SU-DHL-6 (cell line): Measurements from ENCODE around the gene FRAS1.

Source experiments
- H2AFZ ChIP-seq: fragments of 200-600 bp; sonication (generic); 2 replicates; pipeline ENCODE4 v1.6.1; 2014; ENCODE audit warnings: low read depth, mild to moderate bottlenecking, moderate library complexity, mixed read lengths, antibody characterized with exemption, low read length; ENCODE audit not compliant: severe bottlenecking
- H3F3A ChIP-seq: fragments of 200-600 bp; shearing (Covaris generic); 2 replicates; pipeline ENCODE4 v1.6.0; 2016; ENCODE audit warnings: antibody characterized with exemption, mild to moderate bottlenecking; ENCODE audit not compliant: insufficient read depth
- H3K27ac ChIP-seq: fragments of 200-600 bp; sonication (generic); 2 replicates; pipeline ENCODE4 v1.5.1; 2016; ENCODE audit warnings: low read depth, mild to moderate bottlenecking, low read length, moderate library complexity, mixed read lengths
- H3K27me3 ChIP-seq: fragments of 200-600 bp; sonication (generic), shearing (Covaris generic); 2 replicates; pipeline ENCODE4 v1.6.0; 2014; ENCODE audit warnings: mild to moderate bottlenecking, low read length
- H3K36me3 ChIP-seq: fragments of 200-600 bp; sonication (generic); 2 replicates; pipeline ENCODE4 v1.6.1; 2014; ENCODE audit warnings: mild to moderate bottlenecking, low read length, mixed read lengths
- H3K4me2 ChIP-seq: fragments of 300-600, 200-600 bp; shearing (Covaris generic), sonication (generic); 2 replicates; pipeline ENCODE4 v1.6.0; 2014; ENCODE audit warnings: low read length, low read depth, mild to moderate bottlenecking; ENCODE audit not compliant: poor library complexity, severe bottlenecking
- H3K4me3 ChIP-seq: fragments of 200-600 bp; sonication (generic); 2 replicates; pipeline ENCODE4 v1.5.1; 2014; ENCODE audit warnings: antibody characterized with exemption, low read length, mild to moderate bottlenecking, mixed read lengths; ENCODE audit not compliant: insufficient read depth, poor library complexity, severe bottlenecking
- H3K79me2 ChIP-seq: fragments of 200-600 bp; sonication (generic); 2 replicates; pipeline ENCODE4 v1.6.1; 2014; ENCODE audit warnings: mild to moderate bottlenecking, low read length, moderate library complexity; ENCODE audit not compliant: insufficient read depth
- H3K9ac ChIP-seq: fragments of 200-600 bp; sonication (generic); 2 replicates; pipeline ENCODE4 v1.7.0; 2014; ENCODE audit warnings: mild to moderate bottlenecking, low read length
- H3K9me2 ChIP-seq: fragments of 200-600 bp; sonication (generic); replicated peaks from 2 replicates; pipeline ENCODE4 v1.6.1; 2014; ENCODE audit warnings: low read length; ENCODE audit not compliant: insufficient read depth
- H3K9me3 ChIP-seq: fragments of 200-600 bp; sonication (generic); 2 replicates; pipeline ENCODE4 v1.6.1; 2014; ENCODE audit warnings: low read length, mixed read lengths; ENCODE audit not compliant: insufficient read depth
- H4K20me1 ChIP-seq: fragments of 200-600 bp; sonication (generic); 2 replicates; pipeline ENCODE4 v1.6.1; 2014; ENCODE audit warnings: low read depth, mild to moderate bottlenecking, antibody characterized with exemption, low read length, moderate library complexity, mixed read lengths
- EZH2phosphoT487 ChIP-seq: fragments of 200-600 bp; sonication (generic), shearing (Covaris generic); conservative IDR thresholded peaks from 2 replicates; pipeline ENCODE4 v1.6.1; 2018; ENCODE audit warnings: mild to moderate bottlenecking, antibody characterized with exemption, low read length, moderate library complexity, mixed read lengths
- TF ChIP-seq, protein P1 (sequence below): fragments of 200-600 bp; sonication (generic); IDR thresholded peaks from one replicate; pipeline ENCODE4 v1.5.1; 2017; ENCODE audit warnings: antibody characterized with exemption, mild to moderate bottlenecking, low read length, moderate library complexity; ENCODE audit not compliant: insufficient read depth, poor library complexity, severe bottlenecking

The FRAS1 gene

GRCh38 chr4:78018271-78019049 is 38.7 kb upstream of the FRAS1 start:
- Histone ChIP-seq H2AFZ (no peak overlapping the region), H3K9ac (no peak overlapping the region), H3K27ac (no peak overlapping the region), H3K79me2 (no peaks in the 10 kb centered on the region), H3K4me2 (no peak overlapping the region), H3K36me3 (no peaks in the 10 kb centered on the region), H3K9me3 (no peaks in the 10 kb centered on the region), H3K27me3 (no peaks in the 10 kb centered on the region), H3F3A (no peaks in the 10 kb centered on the region), H3K4me3 (no peak overlapping the region), H4K20me1 (no peaks in the 10 kb centered on the region), H3K9me2 (no peaks in the 10 kb centered on the region)
- TF ChIP-seq EZH2phosphoT487, result no peak
- TF ChIP-seq, protein P1, sequence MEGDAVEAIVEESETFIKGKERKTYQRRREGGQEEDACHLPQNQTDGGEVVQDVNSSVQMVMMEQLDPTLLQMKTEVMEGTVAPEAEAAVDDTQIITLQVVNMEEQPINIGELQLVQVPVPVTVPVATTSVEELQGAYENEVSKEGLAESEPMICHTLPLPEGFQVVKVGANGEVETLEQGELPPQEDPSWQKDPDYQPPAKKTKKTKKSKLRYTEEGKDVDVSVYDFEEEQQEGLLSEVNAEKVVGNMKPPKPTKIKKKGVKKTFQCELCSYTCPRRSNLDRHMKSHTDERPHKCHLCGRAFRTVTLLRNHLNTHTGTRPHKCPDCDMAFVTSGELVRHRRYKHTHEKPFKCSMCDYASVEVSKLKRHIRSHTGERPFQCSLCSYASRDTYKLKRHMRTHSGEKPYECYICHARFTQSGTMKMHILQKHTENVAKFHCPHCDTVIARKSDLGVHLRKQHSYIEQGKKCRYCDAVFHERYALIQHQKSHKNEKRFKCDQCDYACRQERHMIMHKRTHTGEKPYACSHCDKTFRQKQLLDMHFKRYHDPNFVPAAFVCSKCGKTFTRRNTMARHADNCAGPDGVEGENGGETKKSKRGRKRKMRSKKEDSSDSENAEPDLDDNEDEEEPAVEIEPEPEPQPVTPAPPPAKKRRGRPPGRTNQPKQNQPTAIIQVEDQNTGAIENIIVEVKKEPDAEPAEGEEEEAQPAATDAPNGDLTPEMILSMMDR, result no peak

- no peaks in the 10 kb centered on the region for H3K79me2 ChIP-seq
- H4K20me1 ChIP-seq, result no peaks in the 10 kb centered on the region
- no peaks in the 10 kb centered on the region for H3F3A ChIP-seq
- H3K4me2 ChIP-seq, result no peak overlapping the region
- no peak overlapping the region for H3K4me3 ChIP-seq
- H3K9ac ChIP-seq, result no peak overlapping the region
- H3K9me2 ChIP-seq, result no peaks in the 10 kb centered on the region
- H3K27me3 ChIP-seq, result no peaks in the 10 kb centered on the region
- H3K9me3 ChIP-seq, result no peaks in the 10 kb centered on the region
- H3K27ac ChIP-seq, result no peak overlapping the region
- no peak overlapping the region for H2AFZ ChIP-seq
- TF ChIP-seq EZH2phosphoT487, result no peak
- TF ChIP-seq, protein P1, result no peak
- H3K36me3 ChIP-seq, result no peaks in the 10 kb centered on the region
These were observed 37.7 kb upstream of the FRAS1 start for GRCh38 chr4:78019414-78019813.

- Histone ChIP-seq H3K4me2 (no peak overlapping the region), H3K9me2 (no peaks in the 10 kb centered on the region), H3K9me3 (no peaks in the 10 kb centered on the region), H3F3A (no peaks in the 10 kb centered on the region), H3K27ac (no peak overlapping the region), H3K9ac (no peak overlapping the region), H3K27me3 (no peaks in the 10 kb centered on the region), H4K20me1 (no peaks in the 10 kb centered on the region), H3K4me3 (no peak overlapping the region), H3K79me2 (no peaks in the 10 kb centered on the region), H3K36me3 (no peaks in the 10 kb centered on the region), H2AFZ (no peak overlapping the region)
- no peak for TF ChIP-seq EZH2phosphoT487
- TF ChIP-seq, protein P1, result no peak
These were observed 36.4 kb upstream of the FRAS1 start for GRCh38 chr4:78020677-78021076.
